ENCODE results near the gene ZNF536. TPM values are rescaled to one million over a fixed set of nuclear protein-coding genes. Genes with fewer than 3 reads are reported as not detected.

Gene ZNF536
- total and polyA plus RNA-seq, 9 donors = 0.13 to 0.52 (median 0.28) TPM; not detected in 4

- Histone ChIP-seq H3K36me3 (no peaks in the 10 kb centered on the region), H3K4me3 (no peak overlapping the region), H3K4me1 (ENCODE audit: insufficient read depth) (no peaks in the 10 kb centered on the region), H3K27ac (no peak overlapping the region), H3K9me3 (no peaks in the 10 kb centered on the region), H3K27me3 (no peaks in the 10 kb centered on the region)
- TF ChIP-seq, protein P1, sequence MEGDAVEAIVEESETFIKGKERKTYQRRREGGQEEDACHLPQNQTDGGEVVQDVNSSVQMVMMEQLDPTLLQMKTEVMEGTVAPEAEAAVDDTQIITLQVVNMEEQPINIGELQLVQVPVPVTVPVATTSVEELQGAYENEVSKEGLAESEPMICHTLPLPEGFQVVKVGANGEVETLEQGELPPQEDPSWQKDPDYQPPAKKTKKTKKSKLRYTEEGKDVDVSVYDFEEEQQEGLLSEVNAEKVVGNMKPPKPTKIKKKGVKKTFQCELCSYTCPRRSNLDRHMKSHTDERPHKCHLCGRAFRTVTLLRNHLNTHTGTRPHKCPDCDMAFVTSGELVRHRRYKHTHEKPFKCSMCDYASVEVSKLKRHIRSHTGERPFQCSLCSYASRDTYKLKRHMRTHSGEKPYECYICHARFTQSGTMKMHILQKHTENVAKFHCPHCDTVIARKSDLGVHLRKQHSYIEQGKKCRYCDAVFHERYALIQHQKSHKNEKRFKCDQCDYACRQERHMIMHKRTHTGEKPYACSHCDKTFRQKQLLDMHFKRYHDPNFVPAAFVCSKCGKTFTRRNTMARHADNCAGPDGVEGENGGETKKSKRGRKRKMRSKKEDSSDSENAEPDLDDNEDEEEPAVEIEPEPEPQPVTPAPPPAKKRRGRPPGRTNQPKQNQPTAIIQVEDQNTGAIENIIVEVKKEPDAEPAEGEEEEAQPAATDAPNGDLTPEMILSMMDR (IDR thresholded peaks at IDR 0.05) = no peak
- no peak for TF ChIP-seq POLR2A (IDR thresholded peaks at IDR 0.05)
- no peak for TF ChIP-seq EP300 (IDR thresholded peaks at IDR 0.05)
- intact Hi-C loops (cut with DNase I) = no loop called here
- 78 to 83% (median 82%) methylated on average over 4 of the region's 4 CpGs for WGBS, 3 donors
- no peak for DNase-seq
Measured at GRCh38 chr19:30361107-30361447, 11.1 kb upstream of the ZNF536 start.

DNA sequence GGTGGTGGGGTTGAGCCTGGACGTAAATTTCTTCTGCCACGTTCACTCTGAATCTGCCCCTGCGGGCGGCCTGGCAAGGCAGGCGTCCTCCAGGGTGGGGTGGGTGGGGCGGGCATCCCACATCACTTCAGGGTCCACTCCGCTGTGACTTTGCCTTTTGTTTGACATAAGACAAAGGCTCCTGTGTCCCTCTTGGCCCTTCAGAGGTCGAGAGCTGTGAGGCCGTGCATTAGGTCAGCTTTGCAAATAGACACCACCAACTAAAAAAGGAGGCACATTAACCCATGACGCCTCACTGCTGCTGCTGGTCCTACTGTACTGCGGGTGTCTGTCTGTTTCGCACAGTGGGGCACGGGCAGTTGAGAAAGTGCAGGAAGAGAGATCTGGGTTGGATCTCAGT, 10.5 kb upstream of the ZNF536 start:
- TF ChIP-seq, protein P1 (IDR thresholded peaks at IDR 0.05) = no peak
- no peak for TF ChIP-seq POLR2A (IDR thresholded peaks at IDR 0.05)
- no peak for TF ChIP-seq EP300 (IDR thresholded peaks at IDR 0.05)
- no peaks in the 10 kb centered on the region for H3K9me3 ChIP-seq
- H3K36me3 ChIP-seq = no peaks in the 10 kb centered on the region
- H3K4me3 ChIP-seq = no peak overlapping the region
- 94 to 95% (median 95%) methylated on average over 13 of the region's 13 CpGs for WGBS, 3 donors
- no peaks in the 10 kb centered on the region for H3K4me1 ChIP-seq (ENCODE audit: insufficient read depth)
- intact Hi-C loops (cut with DNase I) = no loop called here
- no peak for DNase-seq
- H3K27me3 ChIP-seq = no peaks in the 10 kb centered on the region
- H3K27ac ChIP-seq = no peak overlapping the region

DNA sequence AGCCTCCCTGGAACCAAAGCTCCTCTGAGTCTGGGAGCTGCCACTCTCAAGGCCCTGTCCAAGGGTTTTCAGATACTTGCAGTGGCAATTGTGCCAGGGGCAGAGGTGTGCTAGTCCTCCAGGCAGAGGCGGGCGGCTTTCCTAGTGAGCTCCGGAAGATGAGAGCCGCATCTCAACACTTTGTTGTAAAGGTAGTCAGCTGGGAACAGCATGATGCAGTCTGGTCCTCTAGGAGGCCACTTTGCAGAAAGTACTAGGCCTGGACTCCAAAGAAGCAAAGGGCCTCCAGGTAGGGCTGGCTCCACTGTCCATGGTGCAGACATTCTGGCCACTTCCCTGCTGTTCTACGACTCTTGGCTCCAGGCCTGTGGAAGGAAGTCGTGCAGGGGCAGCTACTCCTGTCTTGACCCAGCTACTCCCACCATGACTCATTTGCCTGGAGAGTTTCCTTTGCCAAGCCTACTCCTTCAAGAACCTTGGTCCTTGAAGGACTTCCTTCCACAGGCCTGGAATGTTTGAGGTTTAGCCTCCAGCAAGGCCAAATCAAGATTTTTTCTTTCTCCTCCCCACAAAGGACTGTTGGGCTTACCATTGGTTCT, 9.9 kb upstream of the ZNF536 start:
- no peak for DNase-seq
- 62 to 70% (median 67%) methylated on average over 6 of the region's 6 CpGs for WGBS, 3 donors
- TF ChIP-seq EP300 (IDR thresholded peaks at IDR 0.05) = no peak
- TF ChIP-seq, protein P1 (IDR thresholded peaks at IDR 0.05) = no peak
- TF ChIP-seq POLR2A (IDR thresholded peaks at IDR 0.05) = no peak
- H3K4me3 ChIP-seq = no peak overlapping the region
- intact Hi-C loops (cut with DNase I) = no loop called here
- no peaks in the 10 kb centered on the region for H3K27me3 ChIP-seq
- no peaks in the 10 kb centered on the region for H3K36me3 ChIP-seq
- no peaks in the 10 kb centered on the region for H3K9me3 ChIP-seq
- no peak overlapping the region for H3K27ac ChIP-seq
- H3K4me1 ChIP-seq (ENCODE audit: insufficient read depth) = no peaks in the 10 kb centered on the region

GRCh38 chr19:30363073-30363472, 9.1 kb upstream of the ZNF536 start:
- 92 to 96% (median 92%) methylated on average over 11 of the region's 11 CpGs for WGBS, 3 donors
- no peak for DNase-seq
- Histone ChIP-seq H3K4me1 (ENCODE audit: insufficient read depth) (no peaks in the 10 kb centered on the region), H3K9me3 (no peaks in the 10 kb centered on the region), H3K27ac (no peak overlapping the region), H3K36me3 (no peaks in the 10 kb centered on the region), H3K27me3 (no peaks in the 10 kb centered on the region), H3K4me3 (no peak overlapping the region)
- intact Hi-C loops (cut with DNase I) = no loop called here
- TF ChIP-seq, protein P1 (IDR thresholded peaks at IDR 0.05) = no peak
- TF ChIP-seq EP300 (IDR thresholded peaks at IDR 0.05) (no peak), POLR2A (IDR thresholded peaks at IDR 0.05) (no peak)

All from ovary (tissue), 9 donors.